Adrenal gland (tissue), 12 donors: ENCODE data around the gene IRF9. TPM values are rescaled to one million over a fixed set of nuclear protein-coding genes. Genes with fewer than 3 reads are reported as not detected.

Source experiments
- DNase-seq, 7 donors: peaks; one replicate each; pipeline ENCODE4 v3.0.0-alpha.2; 2019 to 2020
- H3K27ac ChIP-seq, 5 donors: fragments of 200-600 bp; sonication (generic) in 4 of 5; 1 replicate in 3 of 5; 2 replicates in 2 of 5; pipeline versions ENCODE4 v1.5.1 to v1.8.0; 2016 to 2020; ENCODE audit warnings: mild to moderate bottlenecking in 1 of 5
- H3K27me3 ChIP-seq: fragments of 200-600 bp; 2 replicates; pipeline ENCODE4 v1.8.0; 2021
- H3K36me3 ChIP-seq, 2 donors: fragments of 200-600 bp; replicated peaks in 1 of 2; 1 replicate in 1 of 2; 2 replicates in 1 of 2; pipeline versions ENCODE4 v1.5.1 to v1.8.0; 2018 to 2022
- H3K4me1 ChIP-seq, 2 donors: fragments of 200-600 bp; replicated peaks in 1 of 2; 1 replicate in 1 of 2; 2 replicates in 1 of 2; pipeline versions ENCODE4 v1.5.1 to v1.8.0; 2018 to 2021
- H3K4me3 ChIP-seq, 4 donors: fragments of 200-600 bp; sonication (generic) in 3 of 4; one replicate each; pipeline ENCODE4 v1.5.1; 2016 to 2018
- H3K9me3 ChIP-seq, 3 donors: fragments of 200-600 bp; sonication (generic) in 1 of 3; replicated peaks in 1 of 3; 1 replicate in 2 of 3; 2 replicates in 1 of 3; pipeline versions ENCODE4 v1.5.1 to v1.8.0; 2016 to 2021
- CTCF ChIP-seq, 6 experiments: fragments of 450-650 bp in 4 of 6; fragments of 200-600 bp in 2 of 6; sonication (generic) in 1 of 6; IDR thresholded peaks; 1 replicate in 5 of 6; 2 replicates in 1 of 6; pipeline versions ENCODE4 v1.5.1 to v1.8.0; 2016 to 2021; ENCODE audit warnings: antibody characterized with exemption in 6 of 6, mild to moderate bottlenecking in 2 of 6, moderate library complexity in 1 of 6
- POLR2A ChIP-seq, 2 donors: fragments of 450-650 bp; IDR thresholded peaks; one replicate each; pipeline ENCODE4 v1.6.1; 2017; ENCODE audit warnings: antibody characterized with exemption in 2 of 2, mild to moderate bottlenecking in 2 of 2, moderate library complexity in 1 of 2
- WGBS, 4 donors: extraction: QIAGEN DNeasy Blood & Tissue Kit in 2 of 4; methylation state at CpG; one replicate each; pipeline versions ENCODE4 v1.1.5 to v1.1.7; 2013 to 2017; 5-methylcytosine and 5-hydroxymethylcytosine counted together
- intact Hi-C, 2 donors: fragments of 100-400 bp; cut with DNase I; formaldehyde crosslinking; loops; one replicate each; pipeline versions ENCODE4 v1.14.1 to v1.15.0; 2022 to 2023
- polyA plus RNA-seq, 3 donors: library from polyadenylated mRNA; stranded (reverse); fragments of 200-250 nt in 2 of 3; fragments of 350-450 nt in 1 of 3; fragmentation: Illumina TruSeq in 1 of 3; extraction: RNeasy Lipid Tissue Mini Kit (QIAGEN cat#74804) in 1 of 3; gene quantifications; one replicate each; pipeline ENCODE4 v1.2.3, GENCODE V29; 2013 to 2014
- total RNA-seq, 9 donors: library from RNA; depleted of rRNA in 4 of 9; stranded (reverse); fragments of >200 nt in 4 of 9; fragments of 120-200 nt in 1 of 9; fragmentation: NEBNext Ultra II Directional in 1 of 9; extraction: Animal tissue kit (Norgen Biotek cat#: 25700) in 1 of 9; gene quantifications; one replicate each; pipeline versions ENCODE4 v1.1.0 to v1.2.4, GENCODE V29; 2013 to 2023
- donor health status: healthy with polysubstance abuse.
- donor health status: Bipolar disorder and iron deficiency.
- donor health status: DM: yes; HTN: yes; CAD: no.
- donor health status: DM: no; HTN: no; CAD: no.
- donor health status: DM: no; HTN: no; CAD: no.
- donor health status: DM: yes; HTN: yes; CAD: no.

IRF9 gene
- total and polyA plus RNA-seq, 12 donors = 32.4 to 151 (median 103) TPM

GRCh38 chr14:24165785-24166184 lies 4.7 kb downstream of the IRF9 start:
- WGBS, 4 donors = 86 to 92% (median 87%) methylated on average over 5 of the region's 5 CpGs
- Histone ChIP-seq H3K4me3 (no peak overlapping the region), H3K4me1 (peaks cover 9 to 22% of the 10 kb centered on the region in 2 donors), H3K27me3 (no peaks in the 10 kb centered on the region), H3K9me3 (no peaks in the 10 kb centered on the region), H3K27ac (no peak overlapping the region), H3K36me3 (peaks cover 0 to 56% of the 10 kb centered on the region in 2 donors)
- DNase-seq = no peak
- TF ChIP-seq CTCF (IDR thresholded peaks at IDR 0.05) (no peak), POLR2A (IDR thresholded peaks at IDR 0.05) (no peak)
- intact Hi-C loops = no loop called here

- H3K9me3 ChIP-seq = no peaks in the 10 kb centered on the region
- H3K4me3 ChIP-seq = no peak overlapping the region
- no peaks in the 10 kb centered on the region for H3K27me3 ChIP-seq
- 71 to 82% (median 81%) methylated on average over 3 of the region's 3 CpGs for WGBS, 4 donors
- TF ChIP-seq CTCF (IDR thresholded peaks at IDR 0.05) (no peak), POLR2A (IDR thresholded peaks at IDR 0.05) (no peak)
- H3K27ac ChIP-seq = no peak overlapping the region
- intact Hi-C loops = no loop called here
- DNase-seq = no peak
- H3K36me3 ChIP-seq = peaks cover 0 to 54% of the 10 kb centered on the region in 2 donors
- H3K4me1 ChIP-seq = peaks cover 0 to 17% of the 10 kb centered on the region in 2 donors
Observed at GRCh38 chr14:24167469-24168114, 6.5 kb downstream of the IRF9 start.

GRCh38 chr14:24171422-24172260 lies 10.6 kb downstream of the IRF9 start, which contains the start of gene REC8:
Gene REC8 (plus strand): TSS chr14:24172080. CDS start chr14:24172553, 473 bp downstream.
- no peaks in the 10 kb centered on the region for H3K9me3 ChIP-seq
- no peaks in the 10 kb centered on the region for H3K27me3 ChIP-seq
- peak; percentile 69 to 98 (median 81) for DNase-seq
- H3K27ac ChIP-seq = peak within 1 kb of the TSS in 2 of 5 donors; percentile 45 to 54
- peaks cover 0 to 18% of the 10 kb centered on the region in 2 donors for H3K36me3 ChIP-seq
- H3K4me1 ChIP-seq = peaks cover 0 to 6% of the 10 kb centered on the region in 2 donors
- intact Hi-C loops = no loop called here
- TF ChIP-seq CTCF (IDR thresholded peaks at IDR 0.05) = no peak
- no peak for TF ChIP-seq POLR2A (IDR thresholded peaks at IDR 0.05)
- WGBS, 4 donors = 14 to 31% (median 26%) methylated on average over 21 to 63 of the region's 63 CpGs
- peak within 1 kb of the TSS in 1 of 4 donors; percentile 38 for H3K4me3 ChIP-seq

GRCh38 chr14:24172261-24172860 lies 11.3 kb downstream of the IRF9 start:
- H3K4me1 ChIP-seq = peaks cover 0 to 6% of the 10 kb centered on the region in 2 donors
- peaks cover 0 to 18% of the 10 kb centered on the region in 2 donors for H3K36me3 ChIP-seq
- no peaks in the 10 kb centered on the region for H3K27me3 ChIP-seq
- WGBS, 4 donors = 59 to 70% (median 65%) methylated on average over 21 to 30 of the region's 30 CpGs
- TF ChIP-seq CTCF (IDR thresholded peaks at IDR 0.05) (no peak), POLR2A (IDR thresholded peaks at IDR 0.05) (no peak)
- peak overlapping the region in 1 of 4 donors; percentile 38 for H3K4me3 ChIP-seq
- no peak for DNase-seq
- no peaks in the 10 kb centered on the region for H3K9me3 ChIP-seq
- peak overlapping the region in 1 of 5 donors; percentile 54 for H3K27ac ChIP-seq
- intact Hi-C loops = no loop called here
